Measurements from ENCODE around the gene LMAN1L. TPM values are rescaled to one million over a fixed set of nuclear protein-coding genes. Genes with fewer than 3 reads are reported as not detected.

The LMAN1L gene
- total RNA-seq, 1 donor from 2014 or later, result not detected

- DNase-seq (ENCODE audit: low read depth), result no peak
- H3K4me3 ChIP-seq (ENCODE audit: low read depth, low read length), result no peak overlapping the region
- TF ChIP-seq, protein P1, sequence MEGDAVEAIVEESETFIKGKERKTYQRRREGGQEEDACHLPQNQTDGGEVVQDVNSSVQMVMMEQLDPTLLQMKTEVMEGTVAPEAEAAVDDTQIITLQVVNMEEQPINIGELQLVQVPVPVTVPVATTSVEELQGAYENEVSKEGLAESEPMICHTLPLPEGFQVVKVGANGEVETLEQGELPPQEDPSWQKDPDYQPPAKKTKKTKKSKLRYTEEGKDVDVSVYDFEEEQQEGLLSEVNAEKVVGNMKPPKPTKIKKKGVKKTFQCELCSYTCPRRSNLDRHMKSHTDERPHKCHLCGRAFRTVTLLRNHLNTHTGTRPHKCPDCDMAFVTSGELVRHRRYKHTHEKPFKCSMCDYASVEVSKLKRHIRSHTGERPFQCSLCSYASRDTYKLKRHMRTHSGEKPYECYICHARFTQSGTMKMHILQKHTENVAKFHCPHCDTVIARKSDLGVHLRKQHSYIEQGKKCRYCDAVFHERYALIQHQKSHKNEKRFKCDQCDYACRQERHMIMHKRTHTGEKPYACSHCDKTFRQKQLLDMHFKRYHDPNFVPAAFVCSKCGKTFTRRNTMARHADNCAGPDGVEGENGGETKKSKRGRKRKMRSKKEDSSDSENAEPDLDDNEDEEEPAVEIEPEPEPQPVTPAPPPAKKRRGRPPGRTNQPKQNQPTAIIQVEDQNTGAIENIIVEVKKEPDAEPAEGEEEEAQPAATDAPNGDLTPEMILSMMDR (conservative IDR thresholded peaks at IDR 0.05; ENCODE audit: low read depth, low read length), result no peak
These were observed 43.9 kb downstream of the LMAN1L start for GRCh38 chr15:74856537-74856936.

DNA sequence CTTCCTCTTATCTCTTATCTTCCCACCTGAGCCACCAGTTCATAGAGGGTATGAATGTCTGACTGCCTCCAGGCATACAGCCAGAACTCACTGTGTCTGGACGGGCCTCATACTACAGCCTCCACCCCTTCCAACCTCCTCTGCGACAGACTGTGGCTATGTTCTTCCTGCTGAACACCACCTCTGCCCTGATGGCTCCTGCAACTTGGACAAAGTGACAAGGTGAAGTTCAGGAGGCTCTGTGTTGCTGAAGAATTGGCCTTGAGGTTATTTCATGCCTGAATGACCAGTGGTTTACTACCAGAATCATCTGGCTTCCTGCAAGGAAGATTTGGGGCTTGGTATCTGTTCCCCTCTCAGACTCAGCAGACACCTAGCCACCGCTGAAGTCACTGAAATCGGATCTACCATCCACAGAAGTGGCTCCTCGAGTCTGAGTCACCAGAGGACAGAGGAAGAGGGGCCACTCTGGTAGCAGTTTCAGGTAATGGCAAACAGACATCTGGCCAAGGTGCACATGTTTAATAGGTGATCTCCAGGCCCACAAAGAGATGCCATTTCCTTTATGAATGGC, 44.5 kb downstream of the LMAN1L start:
- TF ChIP-seq, protein P1 (conservative IDR thresholded peaks at IDR 0.05; ENCODE audit: low read depth, low read length), result no peak
- DNase-seq (ENCODE audit: low read depth), result no peak
- H3K4me3 ChIP-seq (ENCODE audit: low read depth, low read length), result no peak overlapping the region

DNA sequence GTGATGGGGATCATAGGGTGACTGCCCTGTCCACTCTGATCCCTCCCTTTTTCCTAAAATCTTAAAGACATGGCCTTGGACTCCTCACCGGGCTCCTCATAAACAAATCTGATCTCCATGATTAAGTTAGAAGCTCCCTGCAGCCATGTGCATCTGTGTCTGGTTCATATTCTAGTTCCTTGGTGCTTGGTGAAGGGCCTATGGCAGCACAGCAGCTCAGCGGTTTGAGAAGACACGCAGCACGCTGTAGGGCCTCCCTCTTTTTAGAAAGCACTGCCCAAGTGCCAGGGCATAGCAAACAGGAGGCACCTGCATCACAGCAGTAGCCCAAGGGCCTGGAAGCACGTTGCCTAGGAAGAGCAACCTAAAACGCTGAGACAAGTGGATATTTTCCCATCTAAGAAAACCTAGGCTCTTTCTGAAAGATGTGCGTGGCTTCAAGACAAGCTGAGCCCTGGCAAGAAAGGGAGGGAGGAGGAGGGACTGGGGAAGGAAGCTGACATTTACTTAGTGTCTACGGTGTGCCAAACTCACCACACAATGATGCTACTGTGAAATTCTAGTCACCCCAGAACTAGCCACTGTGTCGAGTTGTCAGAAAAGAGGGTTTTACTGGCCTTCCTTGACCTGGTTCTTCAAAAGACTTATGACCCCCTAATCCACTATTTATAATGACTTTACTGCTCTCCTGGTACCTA, 45.2 kb downstream of the LMAN1L start:
- DNase-seq (ENCODE audit: low read depth), result no peak
- no peak overlapping the region for H3K4me3 ChIP-seq (ENCODE audit: low read depth, low read length)
- TF ChIP-seq, protein P1 (conservative IDR thresholded peaks at IDR 0.05; ENCODE audit: low read depth, low read length), result no peak

DNA sequence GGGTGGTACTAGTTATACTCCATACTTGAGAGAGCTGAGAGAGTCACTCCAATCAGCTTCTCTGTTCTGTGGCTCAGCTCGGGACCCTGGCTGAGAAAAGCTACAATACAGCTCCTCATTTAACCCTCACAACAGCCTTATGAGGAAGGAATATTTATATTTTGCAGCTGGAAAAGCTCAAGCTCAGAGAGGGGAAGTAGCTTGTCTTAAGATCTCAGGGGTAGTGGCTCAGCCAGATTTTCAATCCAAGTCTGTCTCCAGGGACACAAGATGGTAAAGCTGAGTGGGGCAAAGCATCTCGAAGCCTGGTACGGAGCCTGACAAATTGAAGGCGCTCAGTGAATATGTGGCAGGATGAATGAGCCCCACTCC, 45.7 kb downstream of the LMAN1L start:
- TF ChIP-seq, protein P1 (conservative IDR thresholded peaks at IDR 0.05; ENCODE audit: low read depth, low read length), result no peak
- no peak overlapping the region for H3K4me3 ChIP-seq (ENCODE audit: low read depth, low read length)
- no peak for DNase-seq (ENCODE audit: low read depth)

GRCh38 chr15:74863239-74864056, 50.8 kb downstream of the LMAN1L start:
- H3K4me3 ChIP-seq (ENCODE audit: low read depth, low read length), result no peak overlapping the region
- TF ChIP-seq, protein P1 (conservative IDR thresholded peaks at IDR 0.05; ENCODE audit: low read depth, low read length), result no peak
- DNase-seq (ENCODE audit: low read depth), result peak; percentile 71

DNA sequence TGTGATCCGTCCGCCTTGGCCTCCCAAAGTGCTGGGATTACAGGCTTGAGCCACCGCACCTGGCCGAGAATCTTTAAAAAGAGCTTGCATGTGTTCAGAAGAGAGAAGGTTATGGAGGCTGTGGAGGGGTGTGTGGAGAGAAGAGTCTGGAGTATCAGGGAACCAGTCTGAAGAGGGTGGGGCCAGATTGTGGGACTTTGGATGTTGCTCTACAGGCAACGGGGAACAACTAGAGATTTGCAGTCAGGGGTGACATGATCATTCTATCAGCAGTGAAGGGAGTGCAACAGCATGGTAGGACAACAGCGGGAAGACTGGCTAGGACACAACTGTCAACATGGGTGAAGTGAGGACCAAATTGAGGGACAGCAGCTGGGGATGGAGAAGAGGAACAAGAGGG, 51.7 kb downstream of the LMAN1L start:
- no peak overlapping the region for H3K4me3 ChIP-seq (ENCODE audit: low read depth, low read length)
- TF ChIP-seq, protein P1 (conservative IDR thresholded peaks at IDR 0.05; ENCODE audit: low read depth, low read length), result no peak
- DNase-seq (ENCODE audit: low read depth), result no peak

All from epithelial cell of proximal tubule (primary cell).